PC-3 (cell line): ENCODE results near the gene TPRKB. TPM values are rescaled to one million over a fixed set of nuclear protein-coding genes. Genes with fewer than 3 reads are reported as not detected.

ENCODE experiments used
- ATAC-seq: fragments of 200-7000 bp; cut with Tn5 transposase; 2 replicates; pipeline ENCODE4 v1.9.1; 2020; ENCODE audit warnings: mild to moderate bottlenecking, moderate library complexity
- BruUV-seq: library from RNA; stranded (reverse); fragments of 400-500 nt; replicated peaks from 2 replicates; lab custom pipeline; 2021; lab: Mats Ljungman, UMichigan
- CTCF ChIA-PET: fragments of 300-600 bp; sonication (Branson Sonifier 250); formaldehyde crosslinking; loops from one replicate; lab custom pipeline; 2022; ENCODE audit warnings: antibody characterized with exemption; lab: Charles Lee
- POLR2A ChIA-PET: fragments of 300-600 bp; sonication (Branson Sonifier 250); formaldehyde crosslinking; loops from one replicate; lab custom pipeline; 2022; ENCODE audit warnings: antibody characterized with exemption; ENCODE audit not compliant: unreplicated experiment; lab: Charles Lee
- DNase-seq: peaks from one replicate; pipeline ENCODE4 v3.0.0-alpha.2; 2015
- H2AFZ ChIP-seq: fragments of 300-600 bp; sonication (generic); 2 replicates; pipeline ENCODE4 v1.6.0; 2016; ENCODE audit warnings: antibody characterized with exemption, low read length
- H3F3A ChIP-seq: fragments of 300-600 bp; sonication (generic); one replicate; pipeline ENCODE4 v1.6.0; 2017; ENCODE audit warnings: antibody characterized with exemption, low read length, control low read depth, mild to moderate bottlenecking; ENCODE audit not compliant: unreplicated experiment
- H3K27ac ChIP-seq: fragments of 300-600 bp; sonication (generic); 2 replicates; pipeline ENCODE4 v1.5.1; 2016; ENCODE audit warnings: mild to moderate bottlenecking, low read length
- H3K27me3 ChIP-seq: fragments of 300-600 bp; sonication (generic); 2 replicates; pipeline ENCODE4 v1.6.1; 2016; ENCODE audit warnings: low read length, mixed read lengths
- H3K36me3 ChIP-seq: fragments of 300-600 bp; sonication (generic); 2 replicates; pipeline ENCODE4 v1.6.1; 2016; ENCODE audit warnings: low read depth, mixed run types, low read length, mixed read lengths
- H3K4me1 ChIP-seq: fragments of 300-600 bp; sonication (generic); 2 replicates; pipeline ENCODE4 v1.5.1; 2016; ENCODE audit warnings: low read length; ENCODE audit not compliant: insufficient read depth
- H3K4me2 ChIP-seq: fragments of 300-600 bp; sonication (generic); 2 replicates; pipeline ENCODE4 v1.6.0; 2016; ENCODE audit warnings: low read length
- H3K4me3 ChIP-seq: fragments of 300-600 bp; sonication (generic); 2 replicates; pipeline ENCODE4 v1.5.1; 2016; ENCODE audit warnings: mild to moderate bottlenecking, low read length, mixed read lengths
- H3K79me2 ChIP-seq: fragments of 300-600 bp; sonication (generic); 2 replicates; pipeline ENCODE4 v1.6.1; 2017; ENCODE audit warnings: low read length, mixed read lengths
- H3K9ac ChIP-seq: fragments of 300-600 bp; sonication (generic); 2 replicates; pipeline ENCODE4 v1.6.0; 2016; ENCODE audit warnings: mild to moderate bottlenecking, low read length
- H3K9me2 ChIP-seq: fragments of 300-600 bp; sonication (generic); replicated peaks from 2 replicates; pipeline ENCODE4 v1.6.1; 2016; ENCODE audit warnings: mixed run types, low read length, mixed read lengths
- H3K9me3 ChIP-seq: fragments of 300-600 bp; sonication (generic); 2 replicates; pipeline ENCODE4 v1.6.1; 2016; ENCODE audit warnings: low read length, mixed read lengths
- H4K20me1 ChIP-seq: fragments of 300-600 bp; sonication (generic); 2 replicates; pipeline ENCODE4 v1.6.1; 2016; ENCODE audit warnings: low read length, mixed read lengths
- CTCF ChIP-seq: fragments of 300-600 bp; sonication (generic); conservative IDR thresholded peaks from 2 replicates; pipeline ENCODE4 v1.5.1; 2017; ENCODE audit warnings: antibody characterized with exemption, low read depth, mild to moderate bottlenecking, low read length
- EZH2 ChIP-seq: fragments of 300-600 bp; sonication (generic); IDR thresholded peaks from one replicate; pipeline ENCODE4 v1.6.1; 2017; ENCODE audit warnings: antibody characterized with exemption, mild to moderate bottlenecking, low read length; ENCODE audit not compliant: unreplicated experiment
- EZH2phosphoT487 ChIP-seq: fragments of 300-600 bp; sonication (generic); IDR thresholded peaks from 2 replicates; pipeline ENCODE4 v1.6.1; 2018; ENCODE audit warnings: mild to moderate bottlenecking, antibody characterized with exemption, low read length, borderline replicate concordance
- intact Hi-C: fragments of 100-400 bp; cut with micrococcal nuclease; formaldehyde crosslinking; loops from 2 replicates; pipeline ENCODE4 v1.9.0; 2023
- total RNA-seq: library from RNA; depleted of rRNA; stranded (reverse); fragments of >200 nt; gene quantifications from 2 replicates; pipeline ENCODE4 v1.2.3, GENCODE V29; 2014

TPRKB gene
- total RNA-seq, 1 experiment from 2014 or later: 51.4 TPM

- H3K9me2 ChIP-seq: no peaks in the 10 kb centered on the region
- no peaks in the 10 kb centered on the region for H3K4me1 ChIP-seq
- intact Hi-C loops: no loop called here
These were observed 27.8 kb upstream of the TPRKB start for GRCh38 chr2:73764945-73765344.

GRCh38 chr2:73762571-73762970, 25.4 kb upstream of the TPRKB start:
- no peak for DNase-seq
- H3K4me1 ChIP-seq: no peaks in the 10 kb centered on the region
- no peaks in the 10 kb centered on the region for H3K9me3 ChIP-seq
- intact Hi-C loops: no loop called here
- no peak overlapping the region for H2AFZ ChIP-seq
- no TSS peak for BruUV-seq
- no peak for ATAC-seq
- TF ChIP-seq EZH2 (no peak), CTCF (no peak), EZH2phosphoT487 (no peak)
- CTCF ChIA-PET: no interaction called here
- POLR2A ChIA-PET: interaction anchor here (0.6 kb wide), 1 partner anchor 692 kb away, joined by 3 read pairs; the partner anchor contains the start of gene INO80B
- H3K4me3 ChIP-seq: no peak overlapping the region
- H3K36me3 ChIP-seq: peaks cover 44% of the 10 kb centered on the region
- H3K9ac ChIP-seq: no peak overlapping the region
- H3F3A ChIP-seq: no peaks in the 10 kb centered on the region
- no peaks in the 10 kb centered on the region for H3K9me2 ChIP-seq
- H3K27ac ChIP-seq: no peak overlapping the region
- no peaks in the 10 kb centered on the region for H4K20me1 ChIP-seq
- H3K4me2 ChIP-seq: no peak overlapping the region
- no peaks in the 10 kb centered on the region for H3K27me3 ChIP-seq
- H3K79me2 ChIP-seq: no peaks in the 10 kb centered on the region

More at GRCh38 chr2:73764945-73765344, 27.8 kb upstream of the TPRKB start:
- CTCF ChIA-PET: no interaction called here
- no peaks in the 10 kb centered on the region for H3F3A ChIP-seq
- no peak overlapping the region for H3K9ac ChIP-seq
- no peaks in the 10 kb centered on the region for H4K20me1 ChIP-seq
- H3K36me3 ChIP-seq: peaks cover 52% of the 10 kb centered on the region
- H2AFZ ChIP-seq: no peak overlapping the region
- H3K9me3 ChIP-seq: no peaks in the 10 kb centered on the region
- TF ChIP-seq EZH2phosphoT487 (no peak), CTCF (no peak)
- ATAC-seq: no peak
- POLR2A ChIA-PET: no interaction called here
- DNase-seq: no peak
- no peaks in the 10 kb centered on the region for H3K27me3 ChIP-seq
- no peak overlapping the region for H3K27ac ChIP-seq
- no peak overlapping the region for H3K4me2 ChIP-seq
- no peaks in the 10 kb centered on the region for H3K79me2 ChIP-seq
- H3K4me3 ChIP-seq: no peak overlapping the region
- no TSS peak for BruUV-seq

- DNase-seq: no peak
- H4K20me1 ChIP-seq: no peaks in the 10 kb centered on the region
- no peak overlapping the region for H2AFZ ChIP-seq
- TF ChIP-seq CTCF (no peak), EZH2 (no peak), EZH2phosphoT487 (no peak)
- no peaks in the 10 kb centered on the region for H3K4me1 ChIP-seq
- H3K9me3 ChIP-seq: 0 out of 2 replicates have a peak, but pooled peaks cover 5% of the 10 kb centered on the region
- intact Hi-C loops: no loop called here
- peaks cover 44% of the 10 kb centered on the region for H3K36me3 ChIP-seq
- no peak overlapping the region for H3K4me3 ChIP-seq
- H3K79me2 ChIP-seq: no peaks in the 10 kb centered on the region
- CTCF ChIA-PET: no interaction called here
- no TSS peak for BruUV-seq
- ATAC-seq: no peak
- no peak overlapping the region for H3K27ac ChIP-seq
- no peaks in the 10 kb centered on the region for H3K9me2 ChIP-seq
- no peak overlapping the region for H3K4me2 ChIP-seq
- POLR2A ChIA-PET: no interaction called here
- H3F3A ChIP-seq: no peaks in the 10 kb centered on the region
- H3K9ac ChIP-seq: no peak overlapping the region
- H3K27me3 ChIP-seq: no peaks in the 10 kb centered on the region
These were observed 22.8 kb upstream of the TPRKB start for GRCh38 chr2:73759904-73760303.
